K562 (cell line): ENCODE measurements around the gene TMEM204. TPM values are rescaled to one million over a fixed set of nuclear protein-coding genes. Genes with fewer than 3 reads are reported as not detected.
A peak's percentile ranks its signal among the peaks of the same experiment; 100 is the strongest.

ENCODE experiments used
- ATAC-seq: fragments of 200-7000 bp; cut with Tn5 transposase; 3 replicates; pipeline ENCODE4 v1.9.1; 2020; ENCODE audit warnings: moderate library complexity
- BruUV-seq: library from RNA; stranded (reverse); fragments of 400-500 nt; replicated peaks from 2 replicates; lab custom pipeline; 2021; lab: Mats Ljungman, UMichigan
- CTCF ChIA-PET: fragments of 300-600 bp; formaldehyde crosslinking; extraction: SDS; loops from one replicate; lab custom pipeline; 2021; ENCODE audit warnings: low intra/inter-chr PET ratio; lab: Yijun Ruan, JAX
- POLR2A ChIA-PET: fragments of 300-600, 350-650 bp; sonication (Branson Sonifier 250); formaldehyde crosslinking; extraction: SDS; loops from one replicate; lab custom pipeline; 2021; ENCODE audit warnings: antibody characterized with exemption, inconsistent platforms; lab: Yijun Ruan, JAX
- DNase-seq, 4 experiments: peaks; one replicate each; pipeline versions ENCODE4 v3.0.0 to v3.0.0-alpha.2; 2011 to 2018; ENCODE audit warnings: low spot score in 3 of 4, mixed read lengths in 3 of 4; ENCODE audit errors: extremely low read depth in 1 of 4
- FAIRE-seq: peaks from 2 replicates; lab custom pipeline; 2011; peaks lifted over from hg19 to GRCh38; lab: Jason Lieb, UNC
- H2AFZ ChIP-seq: 2 replicates; pipeline ENCODE4 v1.6.0; 2011; ENCODE audit warnings: low read depth, low read length, control low read depth, inconsistent platforms
- H3K27ac ChIP-seq: fragments of 200-600 bp; 3 replicates; pipeline ENCODE4 v1.8.0; 2011; ENCODE audit warnings: low read depth, mild to moderate bottlenecking, control low read depth, inconsistent platforms, low read length, moderate library complexity, mixed read lengths; ENCODE audit errors: extremely low read depth
- H3K27me3 ChIP-seq, 2 experiments: fragments of 300-600 bp in 1 of 2; 2 replicates in 1 of 2; 3 replicates in 1 of 2; pipeline versions ENCODE4 v1.6.0 to v1.8.0; 2011; ENCODE audit warnings: inconsistent platforms in 2 of 2, low read length in 2 of 2, mild to moderate bottlenecking in 1 of 2, mixed read lengths in 1 of 2, moderate library complexity in 1 of 2; ENCODE audit not compliant: control insufficient read depth in 2 of 2, insufficient read depth in 2 of 2
- H3K36me3 ChIP-seq: fragments of 300-600 bp; 3 replicates; pipeline ENCODE4 v1.8.0; 2011; ENCODE audit warnings: mild to moderate bottlenecking, low read length, inconsistent platforms; ENCODE audit not compliant: control insufficient read depth, insufficient read depth
- H3K4me1 ChIP-seq, 2 experiments: fragments of 200-600 bp in 1 of 2; replicated peaks in 1 of 2; 2 replicates in 1 of 2; 3 replicates in 1 of 2; pipeline versions ENCODE4 v1.5.1 to v1.8.0; 2011; ENCODE audit warnings: inconsistent platforms in 2 of 2, low read length in 2 of 2, mild to moderate bottlenecking in 1 of 2, mixed read lengths in 1 of 2, moderate library complexity in 1 of 2; ENCODE audit not compliant: control insufficient read depth in 2 of 2, insufficient read depth in 2 of 2
- H3K4me2 ChIP-seq: 2 replicates; pipeline ENCODE4 v1.6.1; 2011; ENCODE audit warnings: low read length, control low read depth, inconsistent platforms, mixed read lengths; ENCODE audit not compliant: insufficient read depth
- H3K4me3 ChIP-seq: fragments of 200-600 bp; sonication (generic), shearing (Covaris generic); 2 replicates; pipeline ENCODE4 v1.5.1; 2016; ENCODE audit warnings: control low read depth, inconsistent platforms
- H3K79me2 ChIP-seq: fragments of 200-600 bp; 3 replicates; pipeline ENCODE4 v1.8.0; 2011; ENCODE audit warnings: low read length, inconsistent platforms; ENCODE audit not compliant: control insufficient read depth, insufficient read depth
- H3K9ac ChIP-seq, 2 experiments: 2 replicates each; pipeline versions ENCODE4 v1.6.0 to v1.6.1; 2011; ENCODE audit warnings: low read depth in 2 of 2, low read length in 2 of 2, control low read depth in 1 of 2, inconsistent platforms in 1 of 2, mild to moderate bottlenecking in 1 of 2, mixed read lengths in 1 of 2; ENCODE audit not compliant: insufficient read depth in 1 of 2
- H3K9me1 ChIP-seq: one replicate; pipeline ENCODE4 v1.6.0; 2011; ENCODE audit warnings: inconsistent platforms, mild to moderate bottlenecking, low read length, moderate library complexity; ENCODE audit not compliant: control insufficient read depth, insufficient read depth
- H3K9me3 ChIP-seq: replicated peaks from 2 replicates; pipeline ENCODE4 v1.5.1; 2011; ENCODE audit warnings: low read depth, low read length, inconsistent platforms; ENCODE audit not compliant: control insufficient read depth, insufficient read depth
- H4K20me1 ChIP-seq: replicated peaks from 2 replicates; pipeline ENCODE4 v1.6.1; 2011; ENCODE audit warnings: low read length, inconsistent platforms, mixed read lengths; ENCODE audit not compliant: control insufficient read depth, insufficient read depth
- BRD9 ChIP-seq: fragments of 450-650 bp; IDR thresholded peaks from 2 replicates; pipeline ENCODE4 v1.6.1; 2018; ENCODE audit warnings: low read depth; ENCODE audit not compliant: partially characterized antibody
- DACH1 ChIP-seq: fragments of 450-650 bp; IDR thresholded peaks from 2 replicates; pipeline ENCODE4 v1.6.1; 2018; ENCODE audit not compliant: partially characterized antibody
- FOS ChIP-seq: IDR thresholded peaks from 3 replicates; pipeline ENCODE4 v1.6.1; 2011; ENCODE audit not compliant: insufficient read length; ENCODE audit errors: extremely low read depth
- MTF1 ChIP-seq: fragments of 250-450 bp; sonication (Bioruptor Pico); IDR thresholded peaks from 2 replicates; pipeline ENCODE4 v1.9.0; 2021; ENCODE audit warnings: moderate library complexity, mild to moderate bottlenecking, inconsistent platforms, borderline replicate concordance
- NCOA2 ChIP-seq, 2 experiments: fragments of 450-650 bp; IDR thresholded peaks; 2 replicates each; pipeline ENCODE4 v1.6.1; 2018; ENCODE audit warnings: mild to moderate bottlenecking in 2 of 2, moderate library complexity in 1 of 2; ENCODE audit not compliant: partially characterized antibody in 2 of 2
- POLR2G ChIP-seq: fragments of 200-400 bp; formaldehyde crosslinking; IDR thresholded peaks from 2 replicates; pipeline ENCODE4 v1.6.1; 2017; ENCODE audit warnings: low read depth, mild to moderate bottlenecking, antibody characterized with exemption, low read length, moderate library complexity
- RAD21 ChIP-seq, 2 experiments: fragments of 250-450 bp in 1 of 2; fragments of 450-650 bp in 1 of 2; sonication (Bioruptor Pico) in 1 of 2; formaldehyde crosslinking in 1 of 2; IDR thresholded peaks in 1 of 2; conservative IDR thresholded peaks in 1 of 2; 2 replicates each; pipeline versions ENCODE4 v1.4.0 to v1.8.0; 2020 to 2022; ENCODE audit warnings: mild to moderate bottlenecking in 2 of 2, moderate library complexity in 1 of 2
- ZC3H8 ChIP-seq: fragments of 450-650 bp; IDR thresholded peaks from 2 replicates; pipeline ENCODE4 v1.6.1; 2017
- ZNF274 ChIP-seq: IDR thresholded peaks from 2 replicates; pipeline ENCODE4 v1.6.1; 2011; ENCODE audit warnings: low read depth, mild to moderate bottlenecking, low read length, moderate library complexity, borderline replicate concordance
- ZNF57 ChIP-seq: fragments of 450-650 bp; formaldehyde crosslinking; IDR thresholded peaks from 2 replicates; pipeline ENCODE4 v1.4.0; 2020; ENCODE audit warnings: mild to moderate bottlenecking, moderate library complexity
- WGBS: fragments of 100-300 bp; shearing (Covaris generic); methylation state at CpG from one replicate; pipeline ENCODE4 v1.1.6; 2016; ENCODE audit warnings: low coverage, mixed read lengths; ENCODE audit not compliant: insufficient coverage; ENCODE audit errors: missing lambda C conversion rate; 5-methylcytosine and 5-hydroxymethylcytosine counted together
- in situ Hi-C: fragments of 300-500 bp; cut with MboI; formaldehyde crosslinking; loops from 4 replicates; pipeline ENCODE4 v1.15.0; 2018; ENCODE audit warnings: inconsistent platforms, mixed read lengths
- intact Hi-C: fragments of 100-400 bp; cut with micrococcal nuclease; formaldehyde crosslinking; loops from 2 replicates; pipeline ENCODE4 v1.14.2; 2022
- polyA plus RNA-seq, 8 experiments: library from polyadenylated mRNA; depleted of rRNA in 4 of 8; stranded (reverse) in 5 of 8; unstranded in 3 of 8; fragments of >200 nt; fragmentation: Nextera tagmentation in 2 of 8; fragmentation: Illumina TruSeq in 1 of 8; extraction: Ambion mirVana in 2 of 8; extraction: Trizol in 1 of 8; gene quantifications; 2 replicates each; pipeline versions ENCODE4 v1.2.1 to v1.2.3, GENCODE V29; 2011 to 2014; ENCODE audit warnings: inconsistent platforms in 1 of 8, missing spikeins in 1 of 8
- total RNA-seq, 7 experiments: library from RNA; depleted of rRNA in 6 of 7; stranded (reverse); fragments of >200 nt in 6 of 7; fragmentation: Illumina TruSeq in 2 of 7; extraction: Trizol in 2 of 7; gene quantifications; 2 replicates each; pipeline versions ENCODE4 v1.2.1 to v1.2.3, GENCODE V29; 2011 to 2021; ENCODE audit warnings: low replicate concordance in 1 of 7
- TF ChIP-seq, protein P1 (sequence below): fragments of 250-450 bp; sonication (Bioruptor Pico); IDR thresholded peaks from 2 replicates; pipeline ENCODE4 v1.5.0; 2021
- TF ChIP-seq, protein P2 (sequence below): fragments of 250-450 bp; sonication (Bioruptor Pico); IDR thresholded peaks from 2 replicates; pipeline ENCODE4 v1.8.0; 2021; ENCODE audit warnings: moderate library complexity, mild to moderate bottlenecking, inconsistent platforms

The TMEM204 gene
- total and polyA plus RNA-seq, 9 of the 15 experiments (the other 6 are each of a cell fraction or from before 2014, with no cell fraction given) = 0.04 to 0.18 TPM; not detected in 7

DNA sequence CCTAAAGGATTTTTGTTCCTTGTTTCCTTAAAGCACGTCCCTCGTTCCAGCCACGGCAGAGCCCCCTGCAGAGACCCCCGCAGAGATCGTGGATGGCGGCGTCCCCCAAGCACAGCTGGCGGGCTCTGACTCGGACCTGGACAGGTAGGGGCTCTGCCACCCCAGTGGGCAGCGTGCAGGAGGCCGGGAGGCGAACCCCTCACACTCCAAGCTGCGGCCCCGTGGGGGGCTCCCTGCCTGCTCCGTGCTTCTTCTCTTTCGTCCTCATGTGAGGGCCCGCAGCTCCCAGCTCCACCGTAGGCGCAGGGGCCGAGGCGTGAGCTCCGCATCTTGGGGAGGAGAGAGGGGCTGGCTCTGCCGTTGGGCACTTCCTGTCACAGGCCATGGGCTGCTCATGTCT is 31.8 kb upstream of the TMEM204 start:
- intact Hi-C loops (no loop called here), in situ Hi-C loops (no loop called here)
- TF ChIP-seq POLR2G (peak; percentile 49; the same call in 1 of the 2 replicates), DACH1 (no peak)
- BruUV-seq = no TSS peak
- Histone ChIP-seq H3K79me2 (no peaks in the 10 kb centered on the region), H3K27me3 (no peaks in the 10 kb centered on the region), H3K9me1 (no peaks in the 10 kb centered on the region), H3K36me3 (peaks cover 86% of the 10 kb centered on the region; the same call in 2 of the 3 replicates), H2AFZ (no peak overlapping the region), H3K9me3 (no peaks in the 10 kb centered on the region), H4K20me1 (no peaks in the 10 kb centered on the region; the same call in 1 of the 2 replicates), H3K4me1 (peaks cover 0 to 29% of the 10 kb centered on the region in 2 experiments; a peak in 2 of 5 replicates), H3K4me2 (no peak overlapping the region), H3K4me3 (no peak overlapping the region), H3K9ac (no peak overlapping the region), H3K27ac (no peak overlapping the region)
- ATAC-seq (no peak), DNase-seq (no peak), FAIRE-seq (no peak)
- 96% methylated on average over 9 of the region's 23 CpGs for WGBS
- ChIA-PET POLR2A (no interaction called here), CTCF (no interaction called here)

DNA sequence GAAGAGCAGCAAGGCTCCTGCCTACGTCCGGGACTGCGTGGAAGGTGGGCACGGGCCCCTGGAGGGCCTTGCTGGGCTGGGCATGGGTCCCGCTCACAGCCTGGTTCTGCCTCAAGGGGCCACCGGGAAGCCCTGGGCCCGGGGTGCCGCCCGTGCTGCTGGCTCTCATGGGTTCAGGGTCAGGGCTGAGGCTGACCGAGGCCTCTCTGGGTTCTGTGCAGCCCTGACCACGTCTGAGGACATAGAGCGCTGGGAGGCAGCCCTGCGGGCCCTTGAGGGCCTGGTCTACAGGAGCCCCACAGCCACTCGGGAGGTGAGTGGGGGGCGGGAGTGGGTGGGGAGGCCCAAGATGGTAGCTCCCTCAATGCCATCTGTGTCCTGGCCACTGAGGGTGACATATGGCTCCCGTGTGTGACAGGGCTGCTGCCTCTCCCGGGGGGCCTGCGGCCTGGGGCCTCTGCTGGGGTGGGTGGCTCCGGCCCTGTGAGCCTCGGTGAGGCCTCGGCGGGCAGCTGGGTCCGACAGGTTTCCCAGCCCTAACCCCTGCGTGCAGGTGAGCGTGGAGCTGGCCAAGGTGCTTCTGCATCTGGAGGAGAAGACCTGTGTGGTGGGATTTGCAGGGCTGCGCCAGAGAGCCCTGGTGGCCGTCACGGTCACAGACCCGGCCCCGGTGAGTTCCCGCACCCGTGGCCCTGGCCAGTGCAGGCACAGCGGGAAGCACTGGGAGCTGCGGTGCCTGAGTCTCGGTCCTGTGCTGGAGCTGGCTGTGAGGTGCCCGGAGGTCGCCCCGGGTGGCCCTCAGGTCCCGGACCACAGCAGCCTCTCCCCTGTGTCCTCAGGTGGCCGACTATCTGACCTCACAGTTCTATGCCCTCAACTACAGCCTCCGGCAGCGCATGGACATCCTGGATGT is 31.1 kb upstream of the TMEM204 start:
- Histone ChIP-seq H3K27me3 (no peaks in the 10 kb centered on the region), H3K4me2 (no peak overlapping the region), H3K9ac (peak overlapping the region in 1 of 2 experiments; percentile 17; a peak in 1 of 4 replicates), H3K4me3 (no peak overlapping the region), H3K9me1 (no peaks in the 10 kb centered on the region), H2AFZ (no peak overlapping the region), H4K20me1 (no peaks in the 10 kb centered on the region), H3K4me1 (peaks cover 0 to 33% of the 10 kb centered on the region in 2 experiments; a peak in 2 of 5 replicates), H3K9me3 (no peaks in the 10 kb centered on the region), H3K27ac (no peak overlapping the region), H3K36me3 (peaks cover 85% of the 10 kb centered on the region; the same call in 2 of the 3 replicates), H3K79me2 (no peaks in the 10 kb centered on the region)
- in situ Hi-C loops = no loop called here
- no peak for DNase-seq
- intact Hi-C loops = no loop called here
- ChIA-PET CTCF (no interaction called here), POLR2A (interaction anchor here (0.9 kb wide), 1 partner anchor 9 kb away, joined by 3 read pairs; no protein-coding TSS in a partner anchor)
- 98% methylated on average over 20 of the region's 42 CpGs for WGBS
- no peak for FAIRE-seq
- BruUV-seq = no TSS peak
- no peak for ATAC-seq
- TF ChIP-seq NCOA2 (IDR thresholded peaks at IDR 0.05; ENCODE audit: partially characterized antibody in 2 of 2) (no peak), BRD9 (no peak), ZNF274 (no peak), FOS (no peak), ZNF57 (CRISPR knock-in tag) (no peak), RAD21 (CRISPR knock-in tag; conservative IDR thresholded peaks at IDR 0.05 in 1 of 2, IDR thresholded peaks at IDR 0.05 in 1 of 2) (no peak), ZC3H8 (no peak), MTF1 (CRISPR knock-in tag) (no peak)
- TF ChIP-seq, protein P1, sequence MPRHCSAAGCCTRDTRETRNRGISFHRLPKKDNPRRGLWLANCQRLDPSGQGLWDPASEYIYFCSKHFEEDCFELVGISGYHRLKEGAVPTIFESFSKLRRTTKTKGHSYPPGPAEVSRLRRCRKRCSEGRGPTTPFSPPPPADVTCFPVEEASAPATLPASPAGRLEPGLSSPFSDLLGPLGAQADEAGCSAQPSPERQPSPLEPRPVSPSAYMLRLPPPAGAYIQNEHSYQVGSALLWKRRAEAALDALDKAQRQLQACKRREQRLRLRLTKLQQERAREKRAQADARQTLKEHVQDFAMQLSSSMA (CRISPR knock-in tag) = no peak
- TF ChIP-seq, protein P2, sequence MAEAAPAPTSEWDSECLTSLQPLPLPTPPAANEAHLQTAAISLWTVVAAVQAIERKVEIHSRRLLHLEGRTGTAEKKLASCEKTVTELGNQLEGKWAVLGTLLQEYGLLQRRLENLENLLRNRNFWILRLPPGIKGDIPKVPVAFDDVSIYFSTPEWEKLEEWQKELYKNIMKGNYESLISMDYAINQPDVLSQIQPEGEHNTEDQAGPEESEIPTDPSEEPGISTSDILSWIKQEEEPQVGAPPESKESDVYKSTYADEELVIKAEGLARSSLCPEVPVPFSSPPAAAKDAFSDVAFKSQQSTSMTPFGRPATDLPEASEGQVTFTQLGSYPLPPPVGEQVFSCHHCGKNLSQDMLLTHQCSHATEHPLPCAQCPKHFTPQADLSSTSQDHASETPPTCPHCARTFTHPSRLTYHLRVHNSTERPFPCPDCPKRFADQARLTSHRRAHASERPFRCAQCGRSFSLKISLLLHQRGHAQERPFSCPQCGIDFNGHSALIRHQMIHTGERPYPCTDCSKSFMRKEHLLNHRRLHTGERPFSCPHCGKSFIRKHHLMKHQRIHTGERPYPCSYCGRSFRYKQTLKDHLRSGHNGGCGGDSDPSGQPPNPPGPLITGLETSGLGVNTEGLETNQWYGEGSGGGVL = no peak
